Cortex of kidney (tissue), 1 donor: ENCODE measurements around the gene TMEM94.
"Not testable (repeated sequence)": the region's sequence is repeated elsewhere in the genome, so short reads cannot be mapped to it uniquely, and the experiment has no call there.

Experiments used
- DNase-seq: peaks from one replicate; lab custom pipeline; 2025; lab: John Stamatoyannopoulos, UW

The TMEM94 gene

GRCh38 chr17:75511610-75512575 lies 55.5 kb downstream of the TMEM94 start:
- DNase-seq, result no peak

GRCh38 chr17:75512926-75513640 lies 56.6 kb downstream of the TMEM94 start:
- DNase-seq, result no peak

- DNase-seq, result no peak
These were observed 57.2 kb downstream of the TMEM94 start for GRCh38 chr17:75513641-75514000.

- DNase-seq, result no peak
These were observed 58.0 kb downstream of the TMEM94 start for GRCh38 chr17:75514299-75514918.

GRCh38 chr17:75514919-75515495 lies 58.6 kb downstream of the TMEM94 start:
- no peak for DNase-seq

GRCh38 chr17:75515496-75516254 lies 59.2 kb downstream of the TMEM94 start, which contains the start of gene CASKIN2:
Gene CASKIN2, minus strand, starts transcription at chr17:75515537. Its CDS starts 1,733 bp downstream, at chr17:75513804.
- no peak for DNase-seq

GRCh38 chr17:75516255-75516618 lies 59.8 kb downstream of the TMEM94 start, which contains the start of gene TSEN54:
Gene TSEN54, plus strand, starts transcription at chr17:75516528. Its CDS starts 33 bp downstream, at chr17:75516561.
- DNase-seq, result peak; percentile 53

- DNase-seq, result no peak
These were observed 60.3 kb downstream of the TMEM94 start for GRCh38 chr17:75516619-75517296.

GRCh38 chr17:75517297-75517865 lies 60.9 kb downstream of the TMEM94 start:
- DNase-seq, result no peak

- no peak for DNase-seq
These were observed 61.8 kb downstream of the TMEM94 start for GRCh38 chr17:75518201-75518600.

GRCh38 chr17:75518983-75519537 lies 62.6 kb downstream of the TMEM94 start:
- DNase-seq, result no peak

GRCh38 chr17:75520413-75520812 lies 64.0 kb downstream of the TMEM94 start:
- DNase-seq, result not testable (repeated sequence)

GRCh38 chr17:75521290-75521689 lies 64.9 kb downstream of the TMEM94 start:
- no peak for DNase-seq

GRCh38 chr17:75521951-75522727 lies 65.7 kb downstream of the TMEM94 start:
- no peak for DNase-seq

GRCh38 chr17:75523647-75524046 lies 67.2 kb downstream of the TMEM94 start:
- DNase-seq, result no peak

- DNase-seq, result no peak
These were observed 68.0 kb downstream of the TMEM94 start for GRCh38 chr17:75524269-75524969.

GRCh38 chr17:75524970-75525805 lies 68.8 kb downstream of the TMEM94 start, which contains the start of gene LLGL2:
Gene LLGL2, plus strand, starts transcription at chr17:75525697. Its CDS starts 17,730 bp downstream, at chr17:75543427.
- DNase-seq, result no peak
